ENCODE results near the gene PYGO2. TPM values are rescaled to one million over a fixed set of nuclear protein-coding genes. Genes with fewer than 3 reads are reported as not detected.

PYGO2 gene
- total RNA-seq, 5 donors from 2014 or later (not counting 1 experiment from before 2014, with no cell fraction given) = 36.0 to 70.8 (median 68.5) TPM

GRCh38 chr1:155000726-155001424 is 39.3 kb upstream of the PYGO2 start:
- H3K9me3 ChIP-seq = no peaks in the 10 kb centered on the region
- Mint-ChIP-seq H3K4me1 (peaks cover 44 to 52% (median 50%) of the 10 kb centered on the region in 3 donors), H3K4me3 (peak overlapping the region; percentile 84 to 89 (median 88)), H3K27me3 (no peaks in the 10 kb centered on the region), H3K9me3 (no peaks in the 10 kb centered on the region), H3K27ac (peak overlapping the region; percentile 84 to 85), H3K36me3 (no peaks in the 10 kb centered on the region)
- WGBS (ENCODE audit: insufficient coverage) = under 1% methylated on average over 23 of the region's 43 CpGs
- peaks cover 21 to 80% of the 10 kb centered on the region in 2 experiments for H3K4me1 ChIP-seq (ENCODE audit: control insufficient read depth in 1 of 2, extremely low read depth in 1 of 2, insufficient read depth in 2 of 2, low read length in 2 of 2)
- ChIA-PET CTCF (interaction anchor here (0.6 to 2.1 kb wide), 6 partner anchors 9 to 84 kb away, joined by 3 to 29 read pairs (median 4); partner anchors contain the start of gene FLAD1 (in 1 of the 2)), POLR2A (interaction anchor here in 1 of 2 donors (0.7 kb wide), 1 partner anchor 1105 kb away, joined by 4 read pairs; no protein-coding TSS in a partner anchor)
- peak; percentile 31 to 44 (median 39) for ATAC-seq (replicated peaks in 1 of 4)
- peak overlapping the region; percentile 72 to 97 for H3K4me3 ChIP-seq (ENCODE audit: control insufficient read depth in 1 of 2, extremely low read depth in 1 of 2, low read length in 1 of 2)
- peak in 32 of 35 experiments; percentile 32 to 80 (median 50) for DNase-seq
- H3K36me3 ChIP-seq (ENCODE audit: control insufficient read depth in 2 of 2, extremely low read depth in 1 of 2, insufficient read depth in 1 of 2, low read length in 1 of 2) = no peaks in the 10 kb centered on the region
- H3K27ac ChIP-seq (ENCODE audit: low read length) = peak overlapping the region; percentile 95
- H3K27me3 ChIP-seq (replicated peaks in 1 of 2; ENCODE audit: control insufficient read depth in 2 of 2, extremely low read depth in 1 of 2, insufficient read depth in 2 of 2, low read length in 1 of 2) = no peaks in the 10 kb centered on the region

GRCh38 chr1:155000411-155000725 is 38.8 kb upstream of the PYGO2 start:
- Histone ChIP-seq H3K36me3 (ENCODE audit: control insufficient read depth in 2 of 2, extremely low read depth in 1 of 2, insufficient read depth in 1 of 2, low read length in 1 of 2) (no peaks in the 10 kb centered on the region), H3K4me1 (ENCODE audit: control insufficient read depth in 1 of 2, extremely low read depth in 1 of 2, insufficient read depth in 2 of 2, low read length in 2 of 2) (peaks cover 21 to 75% of the 10 kb centered on the region in 2 experiments), H3K27ac (ENCODE audit: low read length) (peak overlapping the region; percentile 95), H3K4me3 (ENCODE audit: control insufficient read depth in 1 of 2, extremely low read depth in 1 of 2, low read length in 1 of 2) (peak overlapping the region; percentile 72 to 97), H3K27me3 (replicated peaks in 1 of 2; ENCODE audit: control insufficient read depth in 2 of 2, extremely low read depth in 1 of 2, insufficient read depth in 2 of 2, low read length in 1 of 2) (no peaks in the 10 kb centered on the region), H3K9me3 (no peaks in the 10 kb centered on the region)
- Mint-ChIP-seq H3K27ac (peak overlapping the region; percentile 92 to 94), H3K36me3 (no peaks in the 10 kb centered on the region), H3K4me3 (peak overlapping the region; percentile 84 to 89 (median 86)), H3K4me1 (peaks cover 39 to 47% (median 45%) of the 10 kb centered on the region in 3 donors), H3K27me3 (no peaks in the 10 kb centered on the region), H3K9me3 (no peaks in the 10 kb centered on the region)
- WGBS (ENCODE audit: insufficient coverage) = 7% methylated on average over 2 of the region's 13 CpGs
- ATAC-seq (replicated peaks in 1 of 4) (no peak), DNase-seq (peak in 1 of 35 experiments; percentile 42)
- CTCF ChIA-PET = interaction anchor here (0.6 to 2.1 kb wide), 6 partner anchors 10 to 1014 kb away, joined by 3 to 29 read pairs (median 6); partner anchors contain the start of genes FLAD1 (in 1 of the 2), PBXIP1 (in 1 of the 2) and RAB13 (in 1 of the 2)
- POLR2A ChIA-PET = interaction anchor here in 1 of 2 donors (0.6 to 0.7 kb wide), 3 partner anchors 20 to 46 kb away, joined by 3 to 4 read pairs (median 3); no protein-coding TSS in a partner anchor

DNA sequence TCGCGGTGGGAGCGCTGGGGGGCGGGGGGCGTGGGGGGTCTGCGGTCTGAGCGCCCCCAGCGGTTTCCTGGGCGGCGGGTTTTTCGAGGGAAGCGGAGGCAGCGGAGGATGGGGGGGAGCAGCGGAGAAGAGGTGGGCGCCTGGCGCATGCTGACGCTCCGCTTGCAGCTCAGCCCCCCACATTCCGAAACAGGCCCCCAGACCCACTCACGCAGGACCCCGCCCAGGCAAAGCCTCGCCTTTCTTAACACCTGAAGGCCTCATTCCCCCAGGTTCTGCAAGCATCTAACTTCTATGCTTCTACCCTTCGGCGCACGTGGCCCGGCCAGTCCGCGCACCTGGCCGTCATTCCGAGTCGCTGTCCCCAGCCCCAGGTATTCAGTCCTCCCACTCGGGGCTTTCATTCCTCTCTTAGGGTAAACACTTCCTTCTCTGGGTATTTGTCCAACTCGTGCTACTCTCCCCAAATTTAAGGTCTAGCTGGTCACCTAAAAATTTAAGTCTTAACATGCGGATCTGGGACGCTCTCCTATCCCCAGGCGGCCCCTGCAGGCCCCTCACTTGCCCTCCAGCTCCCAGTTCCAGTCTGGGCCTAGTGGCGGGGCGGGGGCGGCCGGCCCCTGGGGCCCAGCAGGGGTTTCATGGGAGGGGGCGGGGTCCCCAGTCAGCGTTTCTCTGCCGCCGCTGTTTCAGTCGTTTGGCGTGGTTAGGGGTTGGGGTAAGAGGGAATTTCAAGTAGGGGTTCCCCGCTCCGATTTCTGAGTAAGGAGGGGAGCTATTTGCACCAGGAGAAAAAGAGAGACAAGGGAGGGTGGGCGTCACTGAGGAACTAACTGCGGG is 38.2 kb upstream of the PYGO2 start:
- Histone ChIP-seq H3K27me3 (replicated peaks in 1 of 2; ENCODE audit: control insufficient read depth in 2 of 2, extremely low read depth in 1 of 2, insufficient read depth in 2 of 2, low read length in 1 of 2) (no peaks in the 10 kb centered on the region), H3K27ac (ENCODE audit: low read length) (peak overlapping the region; percentile 95), H3K4me1 (ENCODE audit: control insufficient read depth in 1 of 2, extremely low read depth in 1 of 2, insufficient read depth in 2 of 2, low read length in 2 of 2) (peaks cover 17 to 69% of the 10 kb centered on the region in 2 experiments), H3K9me3 (no peaks in the 10 kb centered on the region), H3K36me3 (ENCODE audit: control insufficient read depth in 2 of 2, extremely low read depth in 1 of 2, insufficient read depth in 1 of 2, low read length in 1 of 2) (no peaks in the 10 kb centered on the region), H3K4me3 (ENCODE audit: control insufficient read depth in 1 of 2, extremely low read depth in 1 of 2, low read length in 1 of 2) (peak overlapping the region; percentile 66 to 97)
- CTCF ChIA-PET = interaction anchor here (0.5 to 2.1 kb wide), 13 partner anchors 9 to 1013 kb away, joined by 3 to 29 read pairs (median 5); partner anchors contain the start of genes FLAD1 (in 1 of the 2), PBXIP1 (in 1 of the 2) and RAB13 (in 1 of the 2)
- 2% methylated on average over 29 of the region's 50 CpGs for WGBS (ENCODE audit: insufficient coverage)
- no peaks in the 10 kb centered on the region for H3K36me3 Mint-ChIP-seq
- peak overlapping the region; percentile 92 to 94 for H3K27ac Mint-ChIP-seq
- POLR2A ChIA-PET = interaction anchor here in 1 of 2 donors (0.6 to 0.7 kb wide), 3 partner anchors 21 to 47 kb away, joined by 3 to 4 read pairs (median 3); no protein-coding TSS in a partner anchor
- peak overlapping the region; percentile 68 to 89 (median 86) for H3K4me3 Mint-ChIP-seq
- peaks cover 35 to 41% (median 41%) of the 10 kb centered on the region in 3 donors for H3K4me1 Mint-ChIP-seq
- H3K9me3 Mint-ChIP-seq = no peaks in the 10 kb centered on the region
- ATAC-seq (replicated peaks in 1 of 4) = peak in 1 of 4 experiments; percentile 5
- DNase-seq = peak in 5 of 35 experiments; percentile 30 to 72 (median 39)
- H3K27me3 Mint-ChIP-seq = no peaks in the 10 kb centered on the region

DNA sequence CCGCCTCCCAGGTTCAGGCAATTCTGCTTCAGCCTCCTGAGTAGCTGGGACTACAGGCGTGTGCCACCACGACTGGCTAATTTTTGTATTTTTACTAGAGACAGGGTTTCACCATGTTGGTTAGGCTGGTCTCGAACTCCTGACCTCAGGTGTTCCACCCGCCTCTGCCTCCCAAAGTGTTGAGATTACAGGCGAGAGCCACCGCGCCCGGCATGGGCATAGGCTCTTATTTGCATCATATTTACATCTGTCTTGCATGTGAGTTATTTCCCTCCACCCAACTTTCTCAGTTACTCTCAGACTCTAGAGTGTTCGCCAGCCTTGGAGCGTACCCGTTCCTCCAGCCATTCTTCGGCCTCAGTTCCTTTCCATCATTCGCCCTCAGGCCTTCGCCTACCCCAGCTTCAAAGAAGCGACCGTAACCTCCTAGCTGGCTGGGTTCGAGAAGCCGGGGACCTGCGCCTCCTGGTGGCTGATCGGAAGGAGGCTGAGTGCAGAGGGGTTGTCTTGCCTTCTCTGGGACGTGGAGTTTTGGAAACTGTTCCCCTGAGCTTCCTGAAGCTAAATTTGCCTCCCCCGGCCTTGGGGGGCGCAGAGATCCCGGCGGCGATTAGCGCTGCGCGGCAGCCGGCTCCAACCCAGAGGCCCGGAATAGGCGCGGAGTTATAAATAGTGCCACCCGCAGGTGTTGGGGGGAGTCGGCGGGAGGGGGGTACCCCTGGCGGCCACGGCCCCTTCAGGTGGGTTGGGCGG is 37.4 kb upstream of the PYGO2 start:
- DNase-seq (peak in 27 of 35 experiments; percentile 32 to 76 (median 54)), ATAC-seq (replicated peaks in 1 of 4) (peak in 1 of 4 experiments; percentile 3)
- Mint-ChIP-seq H3K9me3 (no peaks in the 10 kb centered on the region), H3K4me3 (peak overlapping the region; percentile 68 to 89 (median 81)), H3K4me1 (peaks cover 27 to 33% (median 33%) of the 10 kb centered on the region in 3 donors), H3K27me3 (no peaks in the 10 kb centered on the region), H3K27ac (peak overlapping the region; percentile 88 to 91), H3K36me3 (no peaks in the 10 kb centered on the region)
- Histone ChIP-seq H3K27me3 (replicated peaks in 1 of 2; ENCODE audit: control insufficient read depth in 2 of 2, extremely low read depth in 1 of 2, insufficient read depth in 2 of 2, low read length in 1 of 2) (no peaks in the 10 kb centered on the region), H3K9me3 (no peaks in the 10 kb centered on the region), H3K4me3 (ENCODE audit: control insufficient read depth in 1 of 2, extremely low read depth in 1 of 2, low read length in 1 of 2) (peak overlapping the region; percentile 64 to 97), H3K36me3 (ENCODE audit: control insufficient read depth in 2 of 2, extremely low read depth in 1 of 2, insufficient read depth in 1 of 2, low read length in 1 of 2) (no peaks in the 10 kb centered on the region), H3K27ac (ENCODE audit: low read length) (peak overlapping the region; percentile 95), H3K4me1 (ENCODE audit: control insufficient read depth in 1 of 2, extremely low read depth in 1 of 2, insufficient read depth in 2 of 2, low read length in 2 of 2) (peaks cover 9 to 61% of the 10 kb centered on the region in 2 experiments)
- ChIA-PET CTCF (interaction anchor here (0.6 to 2.1 kb wide), 14 partner anchors 8 to 956 kb away, joined by 3 to 29 read pairs (median 4); partner anchors contain the start of genes FLAD1 (in 1 of the 2) and PBXIP1 (in 1 of the 2)), POLR2A (no interaction called here)
- 14% methylated on average over 31 of the region's 40 CpGs for WGBS (ENCODE audit: insufficient coverage)

- POLR2A ChIA-PET = no interaction called here
- no peak overlapping the region for H3K27ac ChIP-seq (ENCODE audit: low read length)
- Mint-ChIP-seq H3K9me3 (no peaks in the 10 kb centered on the region), H3K4me1 (peaks cover 22 to 28% (median 28%) of the 10 kb centered on the region in 3 donors), H3K27me3 (no peaks in the 10 kb centered on the region), H3K36me3 (no peaks in the 10 kb centered on the region), H3K27ac (peak overlapping the region; percentile 52 to 91), H3K4me3 (peak overlapping the region in 2 of 3 donors; percentile 13 to 89)
- no peak for ATAC-seq (replicated peaks in 1 of 4)
- no CpG with 5 or more reads among the region's 16 CpGs for WGBS (ENCODE audit: insufficient coverage)
- peaks cover 0 to 2% of the 10 kb centered on the region in 2 donors for H3K36me3 ChIP-seq (ENCODE audit: control insufficient read depth in 2 of 2, extremely low read depth in 1 of 2, insufficient read depth in 1 of 2, low read length in 1 of 2)
- no peaks in the 10 kb centered on the region for H3K9me3 ChIP-seq
- H3K4me1 ChIP-seq (ENCODE audit: control insufficient read depth in 1 of 2, extremely low read depth in 1 of 2, insufficient read depth in 2 of 2, low read length in 2 of 2) = peaks cover 6 to 54% of the 10 kb centered on the region in 2 experiments
- H3K4me3 ChIP-seq (ENCODE audit: control insufficient read depth in 1 of 2, extremely low read depth in 1 of 2, low read length in 1 of 2) = no peak overlapping the region
- H3K27me3 ChIP-seq (replicated peaks in 1 of 2; ENCODE audit: control insufficient read depth in 2 of 2, extremely low read depth in 1 of 2, insufficient read depth in 2 of 2, low read length in 1 of 2) = no peaks in the 10 kb centered on the region
- no peak for DNase-seq
- CTCF ChIA-PET = interaction anchor here (0.6 to 2.1 kb wide), 10 partner anchors 12 to 957 kb away, joined by 3 to 29 read pairs (median 6); partner anchors contain the start of genes FLAD1 (in 1 of the 2) and PBXIP1 (in 1 of the 2)
Measured at GRCh38 chr1:154998201-154998780, 36.7 kb upstream of the PYGO2 start.

Measured in T-cell (primary cell).